Panc1 (cell line): ENCODE measurements around the gene MRAS. TPM values are rescaled to one million over a fixed set of nuclear protein-coding genes. Genes with fewer than 3 reads are reported as not detected.

Experiments
- ATAC-seq: fragments of 200-7000 bp; cut with Tn5 transposase; 2 replicates; pipeline ENCODE4 v1.9.1; 2020; ENCODE audit warnings: mild to moderate bottlenecking, moderate library complexity
- BruUV-seq: library from RNA; stranded (reverse); fragments of 400-500 nt; replicated peaks from 2 replicates; lab custom pipeline; 2021; lab: Mats Ljungman, UMichigan
- CTCF ChIA-PET: fragments of 300-600 bp; sonication (Branson Sonifier 250); formaldehyde crosslinking; loops from one replicate; lab custom pipeline; 2022; ENCODE audit warnings: antibody characterized with exemption; lab: Charles Lee
- POLR2A ChIA-PET: fragments of 300-600 bp; sonication (Branson Sonifier 250); formaldehyde crosslinking; loops from one replicate; lab custom pipeline; 2022; ENCODE audit warnings: antibody characterized with exemption; lab: Charles Lee
- DNase-seq: peaks from one replicate; pipeline ENCODE4 v3.0.0-alpha.2; 2010; ENCODE audit warnings: low read depth, low spot score
- H3K27ac ChIP-seq: 2 replicates; pipeline ENCODE4 v1.5.1; 2011; ENCODE audit warnings: mild to moderate bottlenecking, low read length, inconsistent platforms
- H3K27me3 ChIP-seq: fragments of 200-500 bp; sonication (Bioruptor generic); 2 replicates; pipeline ENCODE4 v1.6.0; 2014; ENCODE audit warnings: low read length, inconsistent platforms; ENCODE audit not compliant: control insufficient read depth, insufficient read depth
- H3K36me3 ChIP-seq: fragments of 200-500 bp; sonication (Bioruptor generic); 2 replicates; pipeline ENCODE4 v1.5.1; 2014; ENCODE audit warnings: inconsistent platforms, mild to moderate bottlenecking, low read length, moderate library complexity; ENCODE audit not compliant: control insufficient read depth, insufficient read depth
- H3K4me1 ChIP-seq: 2 replicates; pipeline ENCODE4 v1.5.1; 2011; ENCODE audit warnings: inconsistent platforms, mild to moderate bottlenecking, low read length, moderate library complexity; ENCODE audit not compliant: control insufficient read depth, insufficient read depth
- H3K4me3 ChIP-seq, 2 experiments: 2 replicates each; pipeline ENCODE4 v1.5.1; 2011 to 2012; ENCODE audit warnings: low read depth in 2 of 2, low read length in 2 of 2, mild to moderate bottlenecking in 2 of 2, inconsistent platforms in 1 of 2, moderate library complexity in 1 of 2
- H3K9me3 ChIP-seq: fragments of 200-500 bp; sonication (Bioruptor generic); 2 replicates; pipeline ENCODE4 v1.5.1; 2014; ENCODE audit warnings: low read depth, mild to moderate bottlenecking, inconsistent platforms, low read length, moderate library complexity; ENCODE audit not compliant: control insufficient read depth, insufficient read depth
- CTCF ChIP-seq: fragments of 450-650 bp; IDR thresholded peaks from 2 replicates; pipeline ENCODE4 v1.5.1; 2017; ENCODE audit warnings: mild to moderate bottlenecking
- POLR2AphosphoS5 ChIP-seq: IDR thresholded peaks from 2 replicates; pipeline ENCODE4 v1.6.1; 2012; ENCODE audit warnings: mild to moderate bottlenecking, low read depth, low read length, moderate library complexity
- REST ChIP-seq, 2 experiments: IDR thresholded peaks; 2 replicates each; pipeline ENCODE4 v1.6.1; 2011 to 2012; ENCODE audit warnings: low read depth in 2 of 2, control low read depth in 1 of 2, low read length in 1 of 2, mild to moderate bottlenecking in 1 of 2, moderate library complexity in 1 of 2; ENCODE audit not compliant: insufficient read depth in 1 of 2
- SIN3A ChIP-seq: IDR thresholded peaks from 2 replicates; pipeline ENCODE4 v1.6.1; 2012; ENCODE audit warnings: low read depth, mild to moderate bottlenecking, low read length, moderate library complexity, borderline replicate concordance; ENCODE audit not compliant: insufficient read depth
- TCF7L2 ChIP-seq: IDR thresholded peaks from 2 replicates; pipeline ENCODE4 v1.6.1; 2011; ENCODE audit warnings: mild to moderate bottlenecking, low read depth, low read length, inconsistent platforms
- in situ Hi-C: cut with HindIII; loops from 2 replicates; pipeline ENCODE4 v1.10.0; 2016; ENCODE audit warnings: low sequenced_read_pairs, low pct_unique_long_range_greater_than_20kb
- intact Hi-C: fragments of 100-400 bp; cut with micrococcal nuclease; formaldehyde crosslinking; loops from one replicate; pipeline ENCODE4 v1.10.0; 2022; ENCODE audit not compliant: unreplicated experiment
- total RNA-seq: library from RNA; stranded (reverse); gene quantifications from one replicate; pipeline ENCODE4 v1.2.1, GENCODE V29; 2021; ENCODE audit not compliant: unreplicated experiment

The MRAS gene
- total RNA-seq, 1 experiment from 2014 or later: 14.2 TPM

- in situ Hi-C loops: no loop called here
- Histone ChIP-seq H3K27me3 (peaks cover 4% of the 10 kb centered on the region; the same call in 1 of the 2 replicates), H3K9me3 (no peaks in the 10 kb centered on the region; the same call in 1 of the 2 replicates), H3K4me3 (peak overlapping the region; percentile 45 to 56), H3K4me1 (peaks cover 3% of the 10 kb centered on the region; the same call in 1 of the 2 replicates), H3K27ac (no peak overlapping the region), H3K36me3 (no peaks in the 10 kb centered on the region)
- intact Hi-C loops: no loop called here
- ChIA-PET CTCF (interaction anchor here (0.6 to 0.7 kb wide), 3 partner anchors 15 to 65 kb away, joined by 3 to 4 read pairs (median 4); no protein-coding TSS in a partner anchor), POLR2A (no interaction called here)
- ATAC-seq (peak; percentile 54), DNase-seq (no peak)
- BruUV-seq: no TSS peak
- TF ChIP-seq CTCF (no peak), TCF7L2 (no peak), REST (IDR thresholded peaks at IDR 0.05; ENCODE audit: insufficient read depth in 1 of 2, low read depth in 2 of 2, low read length in 1 of 2) (no peak), POLR2AphosphoS5 (no peak), SIN3A (no peak)
Measured at GRCh38 chr3:138434875-138435772, 86.7 kb downstream of the MRAS start.

- DNase-seq (no peak), ATAC-seq (no peak)
- peaks cover 3% of the 10 kb centered on the region; the same call in 1 of the 2 replicates for H3K4me1 ChIP-seq
- ChIA-PET POLR2A (no interaction called here), CTCF (no interaction called here)
- in situ Hi-C loops (no loop called here), intact Hi-C loops (no loop called here)
- TF ChIP-seq POLR2AphosphoS5: no peak
- TF ChIP-seq CTCF: no peak
- TF ChIP-seq TCF7L2: no peak
- TF ChIP-seq REST (IDR thresholded peaks at IDR 0.05; ENCODE audit: insufficient read depth in 1 of 2, low read depth in 2 of 2, low read length in 1 of 2): no peak
- no peak for TF ChIP-seq SIN3A
- peaks cover 4% of the 10 kb centered on the region; the same call in 1 of the 2 replicates for H3K27me3 ChIP-seq
- no peak overlapping the region for H3K4me3 ChIP-seq
- no peaks in the 10 kb centered on the region; the same call in 1 of the 2 replicates for H3K9me3 ChIP-seq
- BruUV-seq: no TSS peak
- no peaks in the 10 kb centered on the region for H3K36me3 ChIP-seq
- H3K27ac ChIP-seq: no peak overlapping the region
Measured at GRCh38 chr3:138435840-138436239, 87.5 kb downstream of the MRAS start.
